HG02623 (cell line): ENCODE measurements around the gene NOS1AP.

Experiments used
- ATAC-seq: cut with Tn5 transposase; IDR thresholded peaks from one replicate; pipeline ENCODE4 v1.9.1; 2021; ENCODE audit warnings: moderate library complexity; ENCODE audit not compliant: unreplicated experiment

The NOS1AP gene

GRCh38 chr1:162136760-162137159 lies 67.3 kb downstream of the NOS1AP start:
- no peak for ATAC-seq

DNA sequence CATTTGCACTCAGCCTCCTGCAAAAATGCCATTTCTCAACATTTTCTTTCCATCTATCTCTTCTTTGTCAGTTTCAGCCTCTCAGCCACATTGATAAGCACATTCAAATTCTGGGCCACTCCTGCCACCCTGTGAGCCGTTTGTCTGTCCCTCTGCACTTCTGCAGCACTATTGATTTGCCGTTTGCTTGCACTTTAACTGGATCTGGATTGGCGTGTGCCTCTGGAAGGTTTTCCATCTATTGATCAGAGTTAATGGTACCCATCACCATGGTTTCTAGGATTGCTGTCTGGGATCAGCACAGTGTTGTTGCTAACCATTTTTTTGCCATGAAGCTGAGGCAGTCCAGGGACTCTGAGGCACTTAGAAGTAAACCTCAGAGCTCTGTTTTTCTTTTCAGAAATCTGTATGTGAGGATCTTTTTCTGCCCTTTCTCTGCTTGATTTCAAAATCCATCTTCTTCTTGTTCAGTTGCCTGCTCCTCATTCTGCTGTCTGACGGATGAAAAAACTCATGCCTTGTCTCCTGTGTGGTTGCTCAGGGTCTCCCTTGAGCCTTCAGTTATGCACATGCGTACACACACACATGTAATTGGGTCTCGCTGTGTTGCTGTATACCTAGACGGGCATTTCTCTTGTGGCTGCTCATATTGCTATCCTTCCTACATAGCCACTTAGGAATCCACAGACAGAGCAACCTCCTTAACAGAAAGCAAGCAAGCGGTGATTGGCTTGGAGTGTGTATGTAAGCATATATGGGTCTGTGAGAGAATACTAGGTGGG lies 67.9 kb downstream of the NOS1AP start:
- ATAC-seq: no peak

DNA sequence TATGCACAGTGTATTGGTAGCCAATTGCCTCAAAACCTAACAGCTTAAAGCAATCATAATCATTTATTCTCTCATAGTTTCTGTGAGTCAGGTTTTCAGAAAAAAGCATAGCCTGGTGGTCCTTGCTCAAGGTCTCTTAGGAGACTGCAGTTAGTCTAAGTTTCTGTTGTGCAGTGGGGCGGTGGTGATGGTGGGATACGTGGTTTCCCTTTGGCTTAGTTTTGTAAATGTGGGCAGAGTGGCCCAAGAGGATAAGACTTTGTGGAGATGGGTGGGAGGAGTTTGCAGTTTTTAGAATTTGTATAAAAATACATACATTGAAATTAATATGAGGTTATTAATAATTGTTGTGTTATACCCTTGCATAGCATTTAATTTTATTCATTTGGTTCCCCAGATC lies 68.6 kb downstream of the NOS1AP start:
- ATAC-seq: no peak

DNA sequence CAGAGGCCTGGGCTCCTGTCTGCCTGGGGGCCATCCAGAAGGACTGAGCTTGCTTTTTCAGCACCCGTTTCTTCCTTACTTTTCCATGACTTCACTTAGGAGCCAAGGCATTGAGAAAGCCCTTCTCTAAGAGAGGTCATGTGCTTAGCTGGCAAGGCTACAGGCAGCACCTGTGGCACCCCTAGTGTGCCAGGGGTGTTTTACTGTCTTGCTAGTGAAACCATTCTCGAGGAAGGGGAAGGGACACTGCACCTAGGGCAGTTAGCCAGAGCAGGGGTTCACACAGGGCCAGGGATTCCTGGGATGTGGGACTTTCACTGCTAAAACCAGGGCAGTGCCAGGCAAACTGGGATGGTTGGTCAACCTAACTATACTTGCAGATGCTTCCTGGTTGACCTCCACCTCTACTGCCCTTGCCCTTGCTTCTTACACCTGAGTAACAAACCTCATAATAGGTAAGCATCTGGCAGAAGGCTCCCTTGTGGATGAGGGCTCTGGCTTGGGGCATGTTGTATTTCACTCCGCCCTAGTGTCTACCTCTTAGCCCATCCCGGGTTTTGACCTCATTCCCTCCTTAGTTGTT lies 69.2 kb downstream of the NOS1AP start:
- ATAC-seq: no peak

DNA sequence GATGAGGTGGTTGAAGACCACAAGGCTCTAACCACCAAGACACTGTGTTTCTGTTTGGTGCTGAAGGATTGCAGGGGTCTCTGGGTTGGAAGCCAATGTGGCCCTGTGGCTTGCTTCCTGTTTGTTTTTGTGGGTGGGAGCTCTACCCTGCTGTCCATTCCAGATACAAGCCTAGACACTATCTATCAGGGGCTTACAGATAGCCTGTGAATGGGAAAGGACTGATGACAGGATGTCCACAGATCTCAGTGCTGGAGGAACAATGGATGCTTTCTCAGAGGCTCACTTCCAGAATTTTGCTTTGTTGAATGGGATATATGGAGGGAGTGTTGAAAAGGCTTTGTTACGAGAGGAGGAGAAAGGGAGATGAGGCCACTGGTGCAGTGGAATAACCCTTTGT lies 69.7 kb downstream of the NOS1AP start:
- ATAC-seq: no peak

DNA sequence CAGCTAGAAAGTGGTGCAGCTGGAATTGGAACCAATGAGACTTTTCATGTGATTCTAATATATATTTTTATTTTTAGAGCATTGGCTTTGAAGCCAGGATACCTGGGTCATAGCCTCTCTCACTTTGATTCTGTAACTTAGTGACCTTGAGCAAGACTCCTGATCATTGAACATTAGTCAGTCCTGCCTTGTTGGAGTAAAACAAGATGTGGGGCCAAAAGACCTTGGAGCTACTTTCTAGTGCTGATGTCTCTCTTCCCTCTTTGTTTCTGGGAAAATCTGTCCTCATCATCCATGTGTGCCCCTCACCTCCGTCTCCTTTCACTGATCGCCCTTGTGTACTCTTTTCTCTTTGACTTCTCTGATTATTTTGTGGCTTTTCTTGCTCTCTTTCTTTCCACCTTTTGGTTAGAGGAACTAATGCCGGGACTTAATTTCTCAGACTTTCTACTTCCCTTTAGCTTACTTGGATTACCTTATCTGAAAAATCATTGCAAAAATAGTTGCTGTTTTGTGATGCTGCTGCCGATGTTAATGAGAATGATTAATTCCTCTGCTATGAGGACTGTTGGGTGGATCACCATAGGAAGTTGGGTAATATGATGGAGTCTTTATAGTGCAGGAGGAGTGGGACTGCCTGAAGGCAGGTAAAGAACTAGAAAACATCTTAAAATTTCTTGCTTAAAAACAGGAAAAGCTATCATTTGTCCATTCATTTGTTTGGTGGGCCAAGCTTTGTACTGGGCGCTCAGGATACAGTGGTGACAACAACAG lies 72.0 kb downstream of the NOS1AP start:
- no peak for ATAC-seq

DNA sequence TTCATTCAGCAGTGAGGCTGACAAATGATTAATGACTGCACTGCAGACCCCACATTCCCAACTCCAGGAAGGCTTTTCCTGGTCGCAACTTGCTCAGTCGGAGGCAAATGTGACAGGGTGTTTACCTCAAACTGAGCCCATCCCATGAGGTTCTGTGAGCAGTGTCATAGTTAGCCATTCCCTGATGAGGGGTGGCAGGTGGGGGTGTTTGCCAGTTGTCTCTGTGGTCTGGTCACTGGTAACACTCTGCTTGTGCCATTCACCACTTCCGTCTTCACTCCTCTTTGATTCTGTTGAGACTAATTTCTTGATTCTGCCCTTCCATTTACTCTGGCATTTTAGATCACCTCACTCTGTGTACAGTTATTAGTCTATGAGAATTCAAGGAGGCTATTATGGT lies 73.5 kb downstream of the NOS1AP start:
- ATAC-seq: no peak

- no peak for ATAC-seq
These were observed 74.8 kb downstream of the NOS1AP start for GRCh38 chr1:162144268-162144667.

DNA sequence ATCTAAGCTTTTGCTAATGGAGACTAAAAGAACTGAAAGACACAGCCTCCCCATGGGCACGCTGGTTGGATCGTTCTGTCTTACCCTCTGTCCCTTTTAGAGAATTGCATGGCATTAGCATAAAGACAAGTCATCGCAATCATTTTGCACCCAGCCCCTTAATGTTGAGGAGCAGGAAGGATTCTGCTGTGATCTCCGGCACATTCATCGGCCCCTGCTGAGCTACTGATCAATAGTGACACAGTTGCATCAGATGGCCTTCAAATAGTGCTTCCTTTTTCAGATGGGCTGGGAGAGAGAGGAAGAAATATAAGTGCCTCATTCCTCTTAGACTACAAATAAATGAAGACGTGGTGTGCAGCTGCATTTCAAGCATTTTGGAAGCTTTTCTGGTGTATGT lies 75.4 kb downstream of the NOS1AP start:
- no peak for ATAC-seq

DNA sequence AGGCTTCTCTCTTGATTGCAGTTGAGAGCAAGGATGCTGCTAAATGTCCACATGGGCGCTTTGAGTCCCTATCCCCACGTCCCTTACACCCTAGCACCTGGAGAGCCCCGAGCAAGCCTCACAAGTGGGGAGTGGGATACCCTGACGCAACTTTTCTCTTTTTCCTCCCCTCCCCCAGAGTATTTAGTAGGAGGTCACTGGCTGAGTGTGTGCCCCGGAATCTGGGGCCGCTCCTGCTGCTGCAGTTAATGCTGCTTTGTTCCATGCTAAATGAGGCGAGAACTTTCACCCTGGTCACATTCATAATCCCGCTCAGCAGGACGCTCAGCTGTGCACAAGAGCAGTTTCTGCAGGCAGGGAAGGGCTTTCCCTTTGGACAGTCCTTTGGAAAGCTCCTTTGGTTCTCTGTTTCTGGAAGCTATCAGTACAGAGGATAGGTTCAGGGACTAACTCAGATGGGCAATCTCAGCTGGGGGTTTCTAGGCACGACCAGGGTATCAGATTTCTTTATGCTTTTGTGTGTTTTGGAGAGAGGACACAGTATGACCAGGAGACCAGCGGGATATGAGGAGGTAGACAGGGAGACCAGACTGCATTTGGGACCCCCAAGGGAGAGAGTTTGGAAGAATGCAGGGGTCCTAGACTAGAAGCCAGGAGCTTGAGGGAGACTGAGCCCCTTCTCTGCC lies 75.9 kb downstream of the NOS1AP start:
- ATAC-seq: no peak

DNA sequence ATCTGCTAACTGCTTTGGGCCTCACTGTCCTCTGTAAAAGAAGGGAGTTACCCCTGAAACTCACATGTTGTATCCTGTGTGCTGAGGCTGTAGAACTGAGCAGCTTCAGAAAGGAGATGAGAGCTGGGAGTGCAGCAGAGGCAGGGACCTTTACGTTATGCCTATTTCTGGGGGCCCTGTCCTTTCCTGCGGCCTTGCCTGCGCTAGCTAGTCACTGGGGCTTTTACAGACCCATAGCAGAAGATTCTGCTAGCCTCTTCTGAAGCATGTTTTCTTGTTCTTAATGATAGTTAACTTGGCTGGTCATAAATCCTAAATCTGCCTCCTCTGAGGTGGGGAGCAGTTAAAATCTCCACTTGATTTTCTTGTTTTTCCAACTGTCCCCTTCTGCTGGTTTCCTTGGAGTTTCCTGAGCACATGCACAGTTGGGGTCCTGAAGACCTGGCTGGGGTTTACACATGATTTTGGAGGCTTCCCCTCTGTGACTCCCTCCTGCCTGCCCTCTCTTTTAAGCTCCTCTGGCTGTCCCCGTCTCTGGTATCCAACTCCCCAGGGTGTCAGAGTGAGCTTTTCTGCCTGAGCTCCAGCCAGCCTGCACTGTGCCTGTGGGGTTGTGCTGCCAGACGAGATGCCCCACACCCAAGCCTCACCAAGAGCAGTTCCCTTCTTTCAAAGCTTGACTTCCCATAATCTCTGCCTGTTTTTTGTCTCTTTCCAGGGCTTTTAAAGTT lies 76.6 kb downstream of the NOS1AP start:
- ATAC-seq: no peak

GRCh38 chr1:162147760-162148159 lies 78.3 kb downstream of the NOS1AP start:
- ATAC-seq: no peak

- ATAC-seq: no peak
These were observed 80.6 kb downstream of the NOS1AP start for GRCh38 chr1:162150112-162150511.

- ATAC-seq: no peak
These were observed 82.7 kb downstream of the NOS1AP start for GRCh38 chr1:162151900-162152829.

DNA sequence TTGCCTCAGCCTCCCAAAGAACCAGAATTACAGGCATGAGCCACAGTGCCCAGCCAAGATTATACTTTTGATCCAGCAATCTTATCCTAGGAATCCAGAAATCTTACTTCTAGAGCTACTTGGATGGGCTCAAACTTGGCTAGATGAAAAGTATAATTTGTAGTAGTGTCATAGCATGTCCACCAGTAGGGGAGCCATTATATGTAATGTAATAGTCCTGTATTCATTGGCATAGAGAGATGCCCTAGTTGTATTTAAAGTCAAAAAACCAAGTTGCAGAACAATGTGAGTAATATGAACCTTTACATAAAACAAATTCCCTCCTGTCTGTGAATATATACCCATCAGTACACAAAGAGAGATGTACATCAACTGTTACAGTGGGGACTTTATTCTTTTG lies 83.9 kb downstream of the NOS1AP start:
- no peak for ATAC-seq

GRCh38 chr1:162157469-162157868 lies 88.0 kb downstream of the NOS1AP start:
- no peak for ATAC-seq

- no peak for ATAC-seq
These were observed 89.3 kb downstream of the NOS1AP start for GRCh38 chr1:162158624-162159271.

GRCh38 chr1:162159515-162159914 lies 90.0 kb downstream of the NOS1AP start:
- no peak for ATAC-seq

DNA sequence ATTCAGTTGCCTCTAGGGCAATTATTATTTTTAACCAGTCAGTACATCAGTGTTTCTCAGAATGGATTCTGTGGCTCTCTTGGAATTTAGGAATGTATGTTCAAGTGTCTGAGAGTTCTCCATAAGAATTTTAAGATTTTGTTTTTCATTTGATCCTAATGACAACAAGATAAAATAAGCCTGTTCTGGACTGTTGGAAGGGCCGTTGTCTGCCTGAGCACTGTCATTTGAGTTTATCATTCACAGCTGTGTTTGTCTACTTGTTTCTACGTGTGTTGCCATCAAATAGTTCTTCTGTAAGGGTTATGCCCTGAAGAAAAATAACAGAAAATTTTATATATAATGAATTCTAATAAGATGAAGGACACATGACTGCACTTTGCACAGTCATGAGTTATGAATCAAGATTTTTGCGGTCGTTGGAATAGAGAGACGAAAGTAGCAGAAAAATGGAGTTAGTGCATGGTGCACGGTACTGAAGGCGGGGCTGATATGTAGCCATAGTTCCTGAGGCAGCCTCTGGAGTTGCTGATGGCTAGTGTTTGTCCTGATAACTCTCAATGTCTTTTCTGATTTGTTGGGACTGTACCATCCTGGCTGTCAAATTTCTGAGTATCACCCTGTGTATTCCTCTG lies 92.5 kb downstream of the NOS1AP start:
- no peak for ATAC-seq
